OCI-LY1 (cell line): ENCODE measurements around the gene FAU.

Experiments used
- CTCF ChIP-seq: fragments of 200-600 bp; sonication (generic), shearing (Covaris generic); IDR thresholded peaks from 2 replicates; pipeline ENCODE4 v1.5.1; 2017; ENCODE audit warnings: mild to moderate bottlenecking, antibody characterized with exemption, low read length, moderate library complexity, mixed read lengths
- EZH2 ChIP-seq: fragments of 200-600 bp; sonication (generic), shearing (Covaris generic); IDR thresholded peaks from 2 replicates; pipeline ENCODE4 v1.8.0; 2017; ENCODE audit warnings: borderline replicate concordance, mixed run types, mild to moderate bottlenecking, antibody characterized with exemption, low read length, moderate library complexity, mixed read lengths

GRCh38 chr11:65165410-65166317 is 43.7 kb upstream of the FAU start:
- TF ChIP-seq CTCF (no peak), EZH2 (no peak)
